Measurements from ENCODE around the gene AP5B1.
"Not testable (repeated sequence)": the region's sequence is repeated elsewhere in the genome, so short reads cannot be mapped to it uniquely, and the experiment has no call there.

The AP5B1 gene

DNA sequence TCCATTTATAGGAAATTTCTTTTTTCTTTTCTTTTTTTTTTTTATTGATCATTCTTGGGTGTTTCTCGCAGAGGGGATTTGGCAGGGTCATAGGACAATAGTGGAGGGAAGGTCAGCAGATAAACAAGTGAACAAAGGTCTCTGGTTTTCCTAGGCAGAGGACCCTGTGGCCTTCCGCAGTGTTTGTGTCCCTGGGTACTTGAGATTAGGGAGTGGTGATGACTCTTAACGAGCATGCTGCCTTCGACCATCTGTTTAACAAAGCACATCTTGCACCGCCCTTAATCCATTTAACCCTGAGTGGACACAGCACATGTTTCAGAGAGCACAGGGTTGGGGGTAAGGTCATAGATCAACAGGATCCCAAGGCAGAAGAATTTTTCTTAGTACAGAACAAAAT is 18.6 kb downstream of the AP5B1 start:
- DNase-seq, result not testable (repeated sequence)

DNA sequence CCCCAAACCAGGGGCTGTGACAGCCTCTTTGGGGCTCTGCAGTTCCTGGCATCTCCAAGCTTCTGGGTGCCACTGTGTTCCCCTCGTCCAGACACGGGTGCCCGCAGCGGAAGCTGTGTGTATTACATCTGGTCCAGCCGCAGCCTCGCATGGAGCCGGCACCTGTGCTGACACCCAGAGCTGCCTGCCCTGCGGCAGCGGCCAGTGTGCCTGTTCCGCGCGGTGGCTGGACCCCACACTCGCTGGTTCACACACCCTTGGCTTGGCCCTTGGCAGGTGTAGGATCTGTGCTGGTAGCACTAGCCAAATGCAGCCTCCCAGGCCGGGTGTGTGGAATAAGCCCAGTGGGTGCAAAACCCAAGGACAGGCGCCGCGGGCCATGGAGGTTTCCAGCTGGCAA is 35.7 kb downstream of the AP5B1 start:
- DNase-seq, result no peak

DNA sequence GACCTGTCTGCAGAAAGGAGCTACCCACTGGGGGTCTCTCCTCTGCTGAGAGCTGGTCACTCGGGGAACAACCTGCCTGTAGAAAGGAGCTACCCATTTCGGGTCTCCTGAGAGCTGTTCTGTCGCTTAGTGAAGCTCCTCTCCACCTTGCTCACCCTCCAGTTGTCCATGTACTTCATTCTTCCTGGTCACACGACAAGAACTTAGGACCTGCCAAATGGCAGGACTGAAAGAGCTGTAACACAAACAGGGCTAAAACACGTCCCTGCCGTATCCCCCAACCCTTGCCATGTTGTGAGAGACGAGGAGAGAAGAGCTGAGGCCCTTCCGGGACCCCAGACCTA is 36.1 kb downstream of the AP5B1 start:
- DNase-seq, result no peak

DNA sequence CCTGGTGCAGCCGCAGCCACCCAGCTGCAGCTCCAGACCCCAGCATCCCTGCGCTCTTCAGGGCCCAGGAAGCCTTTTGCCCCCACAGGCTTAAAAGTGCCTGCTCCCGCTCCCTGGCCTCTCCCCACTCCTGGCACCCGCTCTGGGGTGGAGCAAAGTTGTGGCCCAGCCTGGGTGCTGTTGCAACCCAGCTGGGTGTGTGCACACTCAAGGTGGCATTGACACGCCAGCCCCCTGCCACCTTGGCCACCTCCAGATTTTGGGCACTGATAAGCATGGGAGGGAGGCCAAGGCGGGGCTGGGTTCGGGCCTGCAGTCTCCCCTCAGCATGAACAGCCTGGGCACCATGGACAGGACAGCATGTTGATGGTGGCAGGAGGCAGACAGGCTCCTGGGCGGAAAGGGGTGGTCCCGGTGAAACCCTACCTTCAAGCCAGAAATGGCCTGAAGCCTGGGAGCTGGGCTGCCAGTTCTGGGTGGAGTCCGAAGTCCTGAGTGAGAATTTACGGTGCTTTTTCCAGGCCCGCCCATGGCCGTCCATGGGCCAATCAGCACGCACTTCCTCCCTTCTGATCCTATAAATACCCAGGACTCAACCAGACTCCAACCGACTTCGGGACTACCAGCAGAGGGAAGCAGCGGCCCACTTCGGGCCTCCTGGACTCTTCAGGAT is 36.6 kb downstream of the AP5B1 start:
- DNase-seq, result peak in 1 of 2 donors; percentile 9

DNA sequence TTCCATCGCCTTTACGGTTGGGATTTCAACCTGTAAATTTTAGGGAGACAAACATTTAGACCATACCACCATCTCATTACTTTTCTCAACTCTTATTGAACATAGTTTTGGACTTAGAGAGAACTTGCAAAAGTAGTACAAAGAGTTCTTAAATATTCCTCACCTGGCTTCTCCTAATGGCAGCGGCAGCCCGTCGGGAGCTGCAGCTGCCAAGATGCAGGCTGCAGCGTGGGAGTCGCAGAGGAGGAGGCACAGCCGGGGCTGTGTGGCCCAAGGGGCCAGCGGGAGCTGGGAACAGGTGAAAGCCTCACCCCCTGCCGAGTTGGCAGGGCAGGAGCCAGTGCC is 37.1 kb downstream of the AP5B1 start:
- DNase-seq, result no peak

DNA sequence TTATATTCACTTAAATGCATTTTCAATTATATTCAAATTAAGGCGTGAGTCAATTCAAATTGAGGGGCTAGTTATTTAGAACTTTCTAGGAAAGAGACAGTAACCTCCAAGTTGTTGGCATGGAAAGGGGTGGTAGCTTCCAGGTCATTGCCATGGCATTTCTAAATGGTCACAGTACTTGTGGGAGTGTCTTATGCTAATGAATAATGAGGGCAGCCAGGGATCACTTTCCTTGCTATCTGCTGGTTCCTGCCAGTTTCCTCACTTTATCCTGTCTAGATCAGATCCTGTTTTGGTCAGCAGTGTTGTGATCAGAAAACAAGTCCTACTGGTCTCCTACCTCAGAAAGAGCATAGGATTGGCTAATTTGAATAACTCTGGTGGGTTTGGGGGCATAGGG is 38.4 kb downstream of the AP5B1 start:
- DNase-seq, result no peak

DNA sequence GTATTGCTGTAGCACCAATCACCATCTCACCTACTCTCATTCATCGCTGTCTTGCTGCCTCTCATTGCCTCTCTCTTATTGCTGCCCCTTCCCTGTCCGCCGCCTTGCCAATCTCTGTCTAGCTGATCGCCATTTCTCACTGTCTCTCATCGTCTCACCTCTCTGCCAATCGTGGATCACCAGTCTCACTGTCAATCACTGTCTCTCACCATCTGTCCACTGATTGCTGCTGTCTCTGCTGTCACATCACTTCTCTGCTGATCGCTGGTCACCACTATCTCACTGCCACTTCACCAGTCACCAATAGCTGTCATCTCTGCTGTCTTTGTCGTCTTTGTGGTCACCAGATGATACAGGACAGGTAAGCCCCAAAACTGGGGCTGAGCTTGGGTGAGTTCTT is 39.6 kb downstream of the AP5B1 start:
- no peak for DNase-seq

DNA sequence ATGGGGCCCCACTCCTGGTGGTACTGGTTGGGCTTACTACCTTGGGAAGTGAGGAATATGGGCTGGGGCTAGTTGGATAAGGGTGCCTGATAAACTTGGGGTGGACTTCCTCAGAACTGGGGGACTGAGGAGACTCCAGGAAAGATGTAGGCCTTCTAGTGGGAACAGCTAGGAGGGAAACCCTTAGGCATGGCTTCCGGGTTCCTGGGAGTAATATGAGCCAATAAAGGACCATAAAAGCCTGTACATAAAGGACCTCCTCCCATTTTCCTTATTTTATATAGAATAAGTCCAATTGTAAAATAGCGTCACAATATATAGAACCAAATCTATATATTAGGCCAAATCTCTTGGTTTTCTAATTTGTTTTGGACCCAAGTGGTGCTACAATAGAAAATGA is 41.8 kb downstream of the AP5B1 start:
- no peak for DNase-seq

DNA sequence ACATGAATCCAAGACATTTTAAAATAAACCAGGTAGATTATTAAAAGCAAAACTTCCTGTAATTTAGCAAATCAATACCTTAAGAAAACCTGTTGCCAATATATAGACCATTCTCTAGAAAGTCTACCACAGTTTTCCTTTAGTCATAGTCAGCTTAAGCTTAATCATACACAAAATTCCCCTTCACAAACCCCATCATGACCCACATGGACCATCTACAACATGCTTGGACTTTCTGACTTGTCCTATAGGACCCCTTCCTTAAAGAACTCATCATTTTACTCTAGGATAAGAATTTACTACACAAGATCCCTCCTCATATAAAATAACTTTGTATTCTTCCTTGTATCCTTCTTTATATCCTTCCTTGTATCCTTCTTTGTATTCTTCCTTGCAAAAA is 44.0 kb downstream of the AP5B1 start:
- DNase-seq, result no peak

DNA sequence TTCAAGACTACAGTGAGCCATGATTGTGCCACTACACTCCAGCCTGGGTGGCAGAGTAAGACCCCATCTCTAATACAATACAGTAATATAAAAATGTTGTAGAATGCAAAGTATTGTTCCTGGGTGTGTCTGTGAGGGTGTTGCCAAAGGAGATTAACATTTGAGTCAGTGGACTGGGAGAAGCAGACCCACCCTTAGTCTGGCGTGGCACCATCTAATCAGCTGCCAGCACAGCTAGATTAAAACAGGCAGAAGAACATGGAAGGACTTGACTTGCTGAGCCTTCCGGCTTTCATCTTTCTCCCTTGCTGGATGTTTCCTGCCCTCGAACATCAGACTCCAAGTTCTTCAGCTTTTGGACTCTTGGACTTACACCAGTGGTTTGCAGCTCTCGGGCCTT is 45.7 kb downstream of the AP5B1 start:
- DNase-seq, result not testable (repeated sequence)

DNA sequence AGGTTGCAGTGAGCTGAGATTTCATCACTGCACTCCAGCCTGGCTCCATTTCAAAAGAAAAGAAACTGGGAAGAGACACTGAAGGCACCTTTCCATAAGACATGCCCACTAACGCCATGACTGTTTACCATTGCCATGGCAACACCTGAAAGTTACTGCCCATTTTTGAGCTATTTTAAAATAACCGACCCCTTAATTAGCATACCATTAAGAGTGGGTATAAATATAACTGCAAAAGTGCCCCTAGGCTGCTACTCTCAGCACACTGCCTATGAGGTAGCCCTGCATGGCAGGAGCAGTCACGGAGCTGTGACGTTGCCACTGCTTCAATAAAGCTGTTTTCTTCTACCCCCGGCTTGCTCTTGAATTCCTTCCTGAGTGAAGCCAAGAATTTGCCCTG is 50.3 kb downstream of the AP5B1 start:
- DNase-seq, result no peak

DNA sequence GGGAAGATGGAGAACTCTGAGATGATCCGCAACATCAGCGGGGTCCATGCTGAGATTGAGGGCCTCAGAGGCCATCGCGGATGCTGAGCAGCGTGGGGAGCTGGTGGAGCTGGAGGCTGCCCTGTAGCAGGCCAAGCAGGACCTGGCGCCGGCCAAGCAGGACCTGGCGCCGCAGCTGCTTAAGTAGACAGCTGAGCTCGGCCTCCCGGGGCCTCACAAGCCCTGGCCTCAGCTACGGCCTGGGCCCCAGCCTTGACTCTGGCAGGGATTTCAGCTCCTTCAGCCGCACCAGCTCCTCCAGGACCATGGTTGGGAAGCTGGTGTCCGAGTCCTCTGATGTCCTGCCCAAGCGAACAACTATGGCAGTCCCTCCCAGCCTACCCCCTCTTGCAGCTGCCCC is 52.9 kb downstream of the AP5B1 start:
- no peak for DNase-seq

DNA sequence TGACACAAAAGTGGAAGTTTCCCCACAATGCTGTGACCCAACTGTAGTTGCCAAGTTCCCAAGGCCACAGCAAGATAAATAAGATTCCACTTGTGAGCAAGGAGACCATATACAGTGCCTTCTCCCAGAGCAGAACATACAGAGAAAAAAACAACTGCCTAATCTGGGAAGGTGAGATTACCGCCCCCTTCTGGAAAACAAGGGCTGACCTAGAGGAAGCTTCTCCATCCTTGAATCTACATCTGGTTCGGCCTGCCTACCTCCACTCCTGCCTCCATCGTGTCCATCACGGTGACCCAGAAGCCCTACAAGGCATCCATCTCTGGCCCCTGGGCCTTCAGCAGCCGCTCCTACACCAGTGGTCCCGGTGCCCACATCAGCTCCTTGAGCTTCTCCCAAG is 54.1 kb downstream of the AP5B1 start:
- no peak for DNase-seq

Data from stimulated activated CD4-positive, alpha-beta T cell treated with anti-CD3 and anti-CD28 coated beads, Interleukin-2, amount 100 ng/mL, for 48 hours (primary cell).